ENCODE results near the gene STAG1.

DNA sequence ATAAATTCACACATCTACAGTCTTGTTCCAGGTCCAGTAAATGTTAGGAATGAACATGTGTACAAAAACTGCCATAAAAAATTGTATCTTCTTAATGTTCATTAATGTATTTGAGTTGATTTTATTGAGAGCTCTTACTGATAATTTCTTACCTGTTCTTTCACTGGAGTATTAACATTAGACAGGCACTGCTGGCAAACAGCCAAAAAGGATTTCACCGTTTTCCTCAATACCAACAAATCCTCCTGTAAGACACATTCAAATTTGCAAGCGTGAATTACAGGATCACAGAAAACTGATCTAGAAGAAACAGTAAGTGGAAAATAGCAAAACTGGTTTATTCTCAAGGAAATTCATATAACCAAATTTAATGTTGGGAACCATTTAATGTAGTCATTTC is 374.7 kb downstream of the STAG1 start:
- TF ChIP-seq, protein P1, sequence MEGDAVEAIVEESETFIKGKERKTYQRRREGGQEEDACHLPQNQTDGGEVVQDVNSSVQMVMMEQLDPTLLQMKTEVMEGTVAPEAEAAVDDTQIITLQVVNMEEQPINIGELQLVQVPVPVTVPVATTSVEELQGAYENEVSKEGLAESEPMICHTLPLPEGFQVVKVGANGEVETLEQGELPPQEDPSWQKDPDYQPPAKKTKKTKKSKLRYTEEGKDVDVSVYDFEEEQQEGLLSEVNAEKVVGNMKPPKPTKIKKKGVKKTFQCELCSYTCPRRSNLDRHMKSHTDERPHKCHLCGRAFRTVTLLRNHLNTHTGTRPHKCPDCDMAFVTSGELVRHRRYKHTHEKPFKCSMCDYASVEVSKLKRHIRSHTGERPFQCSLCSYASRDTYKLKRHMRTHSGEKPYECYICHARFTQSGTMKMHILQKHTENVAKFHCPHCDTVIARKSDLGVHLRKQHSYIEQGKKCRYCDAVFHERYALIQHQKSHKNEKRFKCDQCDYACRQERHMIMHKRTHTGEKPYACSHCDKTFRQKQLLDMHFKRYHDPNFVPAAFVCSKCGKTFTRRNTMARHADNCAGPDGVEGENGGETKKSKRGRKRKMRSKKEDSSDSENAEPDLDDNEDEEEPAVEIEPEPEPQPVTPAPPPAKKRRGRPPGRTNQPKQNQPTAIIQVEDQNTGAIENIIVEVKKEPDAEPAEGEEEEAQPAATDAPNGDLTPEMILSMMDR (IDR thresholded peaks at IDR 0.05; ENCODE audit: low read depth, low read length, missing input control): no peak
- TF ChIP-seq TAF1 (conservative IDR thresholded peaks at IDR 0.05): no peak
- TF ChIP-seq, protein P2, sequence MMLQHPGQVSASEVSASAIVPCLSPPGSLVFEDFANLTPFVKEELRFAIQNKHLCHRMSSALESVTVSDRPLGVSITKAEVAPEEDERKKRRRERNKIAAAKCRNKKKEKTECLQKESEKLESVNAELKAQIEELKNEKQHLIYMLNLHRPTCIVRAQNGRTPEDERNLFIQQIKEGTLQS (IDR thresholded peaks at IDR 0.05): no peak
- no peak for TF ChIP-seq FOXA2 (IDR thresholded peaks at IDR 0.05)
- TF ChIP-seq FOXA1 (IDR thresholded peaks at IDR 0.05): no peak
- TF ChIP-seq, protein P3, sequence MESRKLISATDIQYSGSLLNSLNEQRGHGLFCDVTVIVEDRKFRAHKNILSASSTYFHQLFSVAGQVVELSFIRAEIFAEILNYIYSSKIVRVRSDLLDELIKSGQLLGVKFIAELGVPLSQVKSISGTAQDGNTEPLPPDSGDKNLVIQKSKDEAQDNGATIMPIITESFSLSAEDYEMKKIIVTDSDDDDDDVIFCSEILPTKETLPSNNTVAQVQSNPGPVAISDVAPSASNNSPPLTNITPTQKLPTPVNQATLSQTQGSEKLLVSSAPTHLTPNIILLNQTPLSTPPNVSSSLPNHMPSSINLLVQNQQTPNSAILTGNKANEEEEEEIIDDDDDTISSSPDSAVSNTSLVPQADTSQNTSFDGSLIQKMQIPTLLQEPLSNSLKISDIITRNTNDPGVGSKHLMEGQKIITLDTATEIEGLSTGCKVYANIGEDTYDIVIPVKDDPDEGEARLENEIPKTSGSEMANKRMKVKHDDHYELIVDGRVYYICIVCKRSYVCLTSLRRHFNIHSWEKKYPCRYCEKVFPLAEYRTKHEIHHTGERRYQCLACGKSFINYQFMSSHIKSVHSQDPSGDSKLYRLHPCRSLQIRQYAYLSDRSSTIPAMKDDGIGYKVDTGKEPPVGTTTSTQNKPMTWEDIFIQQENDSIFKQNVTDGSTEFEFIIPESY (IDR thresholded peaks at IDR 0.05): no peak
- no peak for TF ChIP-seq YY1 (IDR thresholded peaks at IDR 0.05)
- no peak for TF ChIP-seq HNF4A (conservative IDR thresholded peaks at IDR 0.05)
- TF ChIP-seq, protein P4, sequence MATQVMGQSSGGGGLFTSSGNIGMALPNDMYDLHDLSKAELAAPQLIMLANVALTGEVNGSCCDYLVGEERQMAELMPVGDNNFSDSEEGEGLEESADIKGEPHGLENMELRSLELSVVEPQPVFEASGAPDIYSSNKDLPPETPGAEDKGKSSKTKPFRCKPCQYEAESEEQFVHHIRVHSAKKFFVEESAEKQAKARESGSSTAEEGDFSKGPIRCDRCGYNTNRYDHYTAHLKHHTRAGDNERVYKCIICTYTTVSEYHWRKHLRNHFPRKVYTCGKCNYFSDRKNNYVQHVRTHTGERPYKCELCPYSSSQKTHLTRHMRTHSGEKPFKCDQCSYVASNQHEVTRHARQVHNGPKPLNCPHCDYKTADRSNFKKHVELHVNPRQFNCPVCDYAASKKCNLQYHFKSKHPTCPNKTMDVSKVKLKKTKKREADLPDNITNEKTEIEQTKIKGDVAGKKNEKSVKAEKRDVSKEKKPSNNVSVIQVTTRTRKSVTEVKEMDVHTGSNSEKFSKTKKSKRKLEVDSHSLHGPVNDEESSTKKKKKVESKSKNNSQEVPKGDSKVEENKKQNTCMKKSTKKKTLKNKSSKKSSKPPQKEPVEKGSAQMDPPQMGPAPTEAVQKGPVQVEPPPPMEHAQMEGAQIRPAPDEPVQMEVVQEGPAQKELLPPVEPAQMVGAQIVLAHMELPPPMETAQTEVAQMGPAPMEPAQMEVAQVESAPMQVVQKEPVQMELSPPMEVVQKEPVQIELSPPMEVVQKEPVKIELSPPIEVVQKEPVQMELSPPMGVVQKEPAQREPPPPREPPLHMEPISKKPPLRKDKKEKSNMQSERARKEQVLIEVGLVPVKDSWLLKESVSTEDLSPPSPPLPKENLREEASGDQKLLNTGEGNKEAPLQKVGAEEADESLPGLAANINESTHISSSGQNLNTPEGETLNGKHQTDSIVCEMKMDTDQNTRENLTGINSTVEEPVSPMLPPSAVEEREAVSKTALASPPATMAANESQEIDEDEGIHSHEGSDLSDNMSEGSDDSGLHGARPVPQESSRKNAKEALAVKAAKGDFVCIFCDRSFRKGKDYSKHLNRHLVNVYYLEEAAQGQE (IDR thresholded peaks at IDR 0.05): no peak
